T47D (cell line): ENCODE data around the gene STRBP.

Experiments
- DNase-seq, 2 experiments: peaks; one replicate each; pipeline versions ENCODE4 v3.0.0 to v3.0.0-alpha.2; 2011 to 2012; ENCODE audit warnings: low read depth in 1 of 2, low spot score in 1 of 2
- JUND ChIP-seq: IDR thresholded peaks from 2 replicates; pipeline ENCODE4 v1.6.1; 2012; ENCODE audit warnings: low read depth
- in situ Hi-C: cut with HindIII; loops from 2 replicates; pipeline ENCODE4 v1.10.0; 2016; ENCODE audit warnings: low sequenced_read_pairs, low pct_unique_long_range_greater_than_20kb

STRBP gene

GRCh38 chr9:123162791-123163345 is 105.5 kb downstream of the STRBP start:
- DNase-seq, result no peak
- in situ Hi-C loops, result no loop called here
- TF ChIP-seq JUND, result no peak

GRCh38 chr9:123162360-123162759 is 106.0 kb downstream of the STRBP start:
- no peak for DNase-seq
- in situ Hi-C loops, result no loop called here
- TF ChIP-seq JUND, result no peak

- in situ Hi-C loops, result no loop called here
- no peak for DNase-seq
- TF ChIP-seq JUND, result no peak
Measured at GRCh38 chr9:123157221-123157620, 111.2 kb downstream of the STRBP start.

DNA sequence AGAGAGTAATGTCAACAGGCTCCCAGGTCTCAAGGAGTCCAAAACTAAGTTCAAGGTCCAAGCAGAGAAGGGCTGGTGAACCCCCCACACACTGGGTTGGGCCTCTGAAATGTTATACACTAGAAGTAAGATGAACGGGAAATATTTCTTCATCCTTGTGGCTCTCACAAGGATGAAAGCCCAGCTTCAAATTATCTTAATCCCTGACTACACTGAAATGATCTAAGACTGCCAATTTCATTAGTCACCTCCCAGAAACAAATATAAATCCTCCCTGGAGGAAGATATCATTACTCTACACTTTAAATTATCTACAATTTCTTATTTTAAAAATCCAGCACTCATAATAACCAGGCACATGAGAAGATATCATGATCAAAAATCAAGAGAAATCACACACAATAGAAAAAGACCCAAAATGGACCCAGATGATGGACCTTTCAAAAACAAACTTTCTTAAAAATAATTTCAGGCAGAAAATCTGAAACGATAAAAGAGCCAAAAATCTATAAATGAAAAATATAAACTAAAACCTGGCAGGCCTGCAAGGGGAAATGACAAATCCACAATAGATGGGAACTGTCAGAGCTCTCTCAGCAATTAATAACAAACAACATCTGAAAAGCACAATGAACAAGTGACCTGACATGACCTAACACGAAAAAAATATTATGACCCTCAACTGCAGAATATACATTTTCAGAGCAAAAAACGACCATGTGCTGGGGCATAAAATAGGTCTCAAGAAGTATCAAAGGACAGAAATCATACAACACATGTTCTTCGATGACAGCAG is 117.5 kb downstream of the STRBP start:
- in situ Hi-C loops, result no loop called here
- TF ChIP-seq JUND, result no peak
- no peak for DNase-seq

DNA sequence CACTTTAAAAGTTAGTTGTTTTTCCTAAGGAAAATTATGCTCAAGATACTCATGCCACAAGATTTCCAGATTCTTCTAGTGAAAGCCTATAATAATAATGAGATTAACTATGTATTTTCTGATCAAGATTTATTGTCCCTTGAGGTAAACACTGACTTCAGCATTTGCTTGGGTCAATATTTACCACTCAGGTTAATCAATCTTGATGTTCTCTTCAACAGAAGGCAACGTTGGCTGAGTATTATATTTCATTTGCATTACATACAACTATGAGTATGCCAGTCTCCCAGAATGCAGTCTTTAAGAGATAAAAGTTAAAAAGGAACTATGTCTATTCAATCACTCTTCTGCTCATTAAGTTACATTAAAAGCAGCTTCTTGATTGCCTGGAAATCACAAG is 119.3 kb downstream of the STRBP start:
- in situ Hi-C loops, result no loop called here
- peak; percentile 24 to 29 for DNase-seq
- TF ChIP-seq JUND, result peak; percentile 67; the same call in 1 of the 2 replicates

GRCh38 chr9:123138163-123138562 is 130.2 kb downstream of the STRBP start:
- no peak for DNase-seq
- in situ Hi-C loops, result no loop called here
- TF ChIP-seq JUND, result no peak

- in situ Hi-C loops, result no loop called here
- DNase-seq, result no peak
- TF ChIP-seq JUND, result no peak
Measured at GRCh38 chr9:123135430-123135829, 133.0 kb downstream of the STRBP start.

GRCh38 chr9:123132696-123133095 is 135.7 kb downstream of the STRBP start:
- in situ Hi-C loops, result no loop called here
- TF ChIP-seq JUND, result no peak
- DNase-seq, result no peak

DNA sequence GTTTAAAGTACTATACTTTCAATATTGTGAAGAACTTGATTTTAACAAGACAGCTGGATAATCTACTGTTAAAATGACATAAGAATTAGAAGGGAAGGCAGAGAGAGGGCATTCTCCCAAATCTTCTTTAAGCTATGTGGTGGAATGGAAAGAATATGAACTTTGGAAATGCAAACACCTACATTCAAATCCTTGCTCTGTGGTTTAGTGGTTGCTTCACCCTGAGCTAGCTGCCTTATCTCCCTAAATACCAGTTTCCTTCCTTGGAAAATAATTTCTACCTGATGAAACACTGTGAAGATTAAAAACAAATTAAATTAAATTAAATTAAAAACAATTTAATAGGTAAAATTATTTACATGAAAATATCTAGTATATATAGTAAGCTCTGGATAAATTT is 136.4 kb downstream of the STRBP start:
- in situ Hi-C loops, result no loop called here
- no peak for DNase-seq
- TF ChIP-seq JUND, result no peak

DNA sequence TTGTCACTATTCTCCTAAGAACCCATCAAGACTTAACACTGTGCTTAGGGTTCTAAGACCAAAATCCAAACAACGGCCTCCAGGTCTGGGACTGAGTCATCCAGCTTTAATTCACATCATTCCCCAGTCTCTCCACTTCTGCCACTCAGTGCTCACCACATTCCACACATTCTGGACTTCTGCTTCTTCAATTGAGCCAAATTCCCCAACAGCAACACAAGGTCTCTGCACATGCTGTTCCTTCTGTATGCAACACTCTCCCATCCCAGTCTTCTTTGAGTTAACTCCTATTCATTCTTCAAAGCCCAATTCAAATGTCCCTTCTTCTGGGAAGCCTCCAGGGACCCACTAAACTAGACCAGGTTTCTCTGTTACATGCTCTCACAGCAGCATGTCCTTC is 137.1 kb downstream of the STRBP start:
- no peak for DNase-seq
- in situ Hi-C loops, result no loop called here
- TF ChIP-seq JUND, result no peak

DNA sequence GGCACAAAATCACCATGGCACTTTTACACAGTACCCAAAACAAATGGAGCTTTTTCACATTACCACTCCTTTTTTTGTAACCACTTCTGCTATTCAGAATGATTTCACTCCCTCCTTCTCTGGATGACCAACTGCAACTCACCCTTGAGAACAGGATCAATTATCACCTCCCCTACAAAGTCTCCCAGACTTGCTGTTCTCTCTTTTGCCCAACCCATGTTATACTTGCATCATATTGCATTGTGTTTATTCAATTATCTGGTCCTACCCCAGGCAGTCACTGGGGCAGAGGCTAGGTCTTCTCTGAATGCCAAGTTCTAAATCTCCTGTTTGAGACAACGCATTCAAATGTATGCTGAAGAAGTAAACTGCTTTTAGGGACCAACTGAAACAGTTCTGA is 139.0 kb downstream of the STRBP start:
- in situ Hi-C loops, result no loop called here
- no peak for DNase-seq
- TF ChIP-seq JUND, result no peak

DNA sequence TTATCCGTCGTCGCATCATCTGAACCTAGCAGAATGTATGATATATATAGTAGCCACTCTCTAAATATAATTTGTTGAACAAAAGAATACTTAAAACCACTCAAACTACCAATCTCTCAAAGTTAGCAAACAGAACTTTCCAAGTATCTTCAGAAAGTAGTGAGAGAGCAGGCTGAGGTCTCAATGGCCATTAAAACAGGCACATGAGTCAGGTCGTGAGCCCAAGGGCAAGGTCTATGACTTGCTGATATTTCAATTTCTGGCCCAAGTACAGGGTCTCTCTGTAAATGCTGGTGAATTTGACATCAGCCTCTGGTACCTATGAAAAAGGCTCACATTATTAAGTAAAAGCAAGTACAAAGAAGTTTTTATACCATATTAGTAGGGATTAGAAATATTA is 139.8 kb downstream of the STRBP start:
- no peak for TF ChIP-seq JUND
- DNase-seq, result no peak
- in situ Hi-C loops, result no loop called here

DNA sequence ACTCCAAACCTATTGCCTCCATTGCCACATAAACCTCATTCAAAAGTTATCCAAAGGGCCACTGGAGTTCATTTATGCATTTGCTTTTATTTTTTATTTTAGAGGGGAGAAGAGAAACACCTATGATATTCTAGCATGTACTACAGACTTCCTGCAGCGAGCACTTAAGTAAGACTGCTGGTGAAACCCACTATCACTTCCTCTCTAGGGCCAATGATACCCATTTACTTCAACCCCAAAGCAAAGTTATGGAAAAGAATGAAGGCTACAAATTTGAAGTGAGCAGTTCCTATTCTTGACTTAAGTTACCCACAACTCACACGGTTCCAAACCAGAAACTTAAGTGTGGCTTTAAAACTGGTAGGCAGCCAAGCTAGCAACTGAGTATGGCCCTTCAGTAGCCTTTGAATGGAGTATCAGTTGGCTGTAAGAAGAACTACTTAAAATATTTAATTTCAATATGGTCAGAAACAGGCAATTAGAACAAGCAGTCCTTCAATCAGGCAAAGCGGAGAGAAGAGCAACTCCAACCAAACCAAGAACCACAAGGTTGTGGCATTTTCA is 140.8 kb downstream of the STRBP start:
- in situ Hi-C loops, result no loop called here
- DNase-seq, result no peak
- no peak for TF ChIP-seq JUND
